Skin of body (tissue), 2 donors: ENCODE results near the gene OPCML. TPM values are rescaled to one million over a fixed set of nuclear protein-coding genes. Genes with fewer than 3 reads are reported as not detected.

ENCODE experiments used
- DNase-seq: peaks from one replicate; lab custom pipeline; 2025; lab: John Stamatoyannopoulos, UW
- total RNA-seq: library from RNA; depleted of rRNA; stranded (reverse); fragments of >200 nt; gene quantifications from one replicate; pipeline ENCODE4 v1.2.3, GENCODE V29; 2014

The OPCML gene
- total RNA-seq, 1 donor from 2014 or later: 0.49 TPM

- no peak for DNase-seq
These were observed 170.7 kb downstream of the OPCML start for GRCh38 chr11:133361689-133361994.

DNA sequence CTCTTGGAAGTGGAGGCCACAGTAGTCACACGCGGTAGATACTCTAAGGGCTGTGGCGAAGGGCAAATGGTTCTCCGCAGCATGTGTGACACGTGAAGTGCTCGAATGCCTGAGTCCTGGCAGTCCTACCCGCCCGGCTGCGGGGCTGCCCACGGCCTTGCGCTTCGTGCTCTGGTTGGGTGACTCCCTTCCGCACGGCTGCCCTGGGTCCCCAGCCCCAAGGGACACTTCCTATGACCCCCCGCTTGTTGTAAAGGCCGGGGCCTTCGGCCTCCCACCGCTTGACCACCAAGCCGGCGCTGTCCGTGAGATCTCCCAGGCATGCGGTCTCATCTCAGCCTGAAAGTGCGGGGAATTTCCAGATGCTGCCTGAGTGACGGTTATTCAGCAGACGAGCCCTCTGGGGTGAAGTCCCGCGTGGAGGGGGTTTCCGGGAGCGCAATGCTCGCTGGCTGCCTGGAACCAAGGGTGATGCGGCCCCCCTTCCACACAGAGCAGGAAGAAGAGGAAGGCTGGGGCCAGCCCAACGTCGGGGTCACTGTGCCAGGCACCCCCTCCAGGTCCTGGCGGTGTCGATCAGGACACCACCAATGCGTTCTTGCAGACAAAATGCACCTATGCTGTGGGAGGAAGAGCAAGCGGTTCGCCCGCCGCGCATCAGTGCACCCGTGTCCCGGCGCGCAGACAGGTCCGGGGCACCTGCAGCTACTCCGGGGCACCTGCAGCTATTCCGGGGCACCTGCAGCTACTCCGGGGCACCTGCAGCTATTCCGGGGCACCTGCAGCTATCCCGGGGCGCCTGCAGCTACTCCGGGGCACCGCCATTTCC lies 171.2 kb downstream of the OPCML start:
- no peak for DNase-seq

DNA sequence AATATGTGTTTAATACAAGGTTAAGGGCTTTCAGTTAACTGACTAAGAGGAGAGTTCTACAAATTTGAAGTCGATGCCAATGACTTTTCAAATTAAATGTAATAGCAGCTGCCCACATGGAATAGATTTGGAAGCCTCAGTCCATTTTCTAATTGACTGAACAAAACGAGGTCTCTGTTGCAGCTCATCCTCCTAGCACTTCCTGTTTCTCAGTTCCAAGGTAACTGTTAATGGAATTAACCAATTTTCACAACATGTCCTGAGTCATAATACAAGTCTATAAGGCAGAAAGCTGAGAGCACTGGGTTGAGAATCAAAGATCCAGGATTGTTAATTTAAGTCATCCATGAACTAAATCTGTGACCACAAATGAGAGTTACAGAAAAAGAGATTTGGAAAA lies 177.2 kb downstream of the OPCML start:
- DNase-seq: no peak

GRCh38 chr11:133354069-133354468 lies 178.2 kb downstream of the OPCML start:
- no peak for DNase-seq

DNA sequence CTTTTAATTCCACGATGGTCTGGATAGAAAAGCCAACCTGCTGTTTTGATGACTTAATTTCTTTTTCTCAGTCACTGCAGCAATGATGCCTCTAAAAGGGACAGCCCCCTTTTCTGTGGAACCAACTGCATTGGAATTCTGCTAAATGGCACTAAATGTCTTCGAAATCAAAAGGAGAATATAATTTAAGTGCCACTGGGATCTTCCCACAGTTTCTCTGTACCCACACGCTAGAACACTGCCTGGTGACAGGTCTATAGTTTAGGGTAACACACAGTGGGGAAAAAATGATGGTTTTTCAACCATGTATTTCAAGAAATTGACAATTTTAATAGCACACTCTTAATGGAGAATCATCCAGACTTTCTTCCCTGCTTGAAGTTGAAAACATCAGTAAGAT lies 182.3 kb downstream of the OPCML start:
- DNase-seq: no peak

- DNase-seq: no peak
These were observed 184.3 kb downstream of the OPCML start for GRCh38 chr11:133347988-133348387.

GRCh38 chr11:133346137-133346536 lies 186.2 kb downstream of the OPCML start:
- no peak for DNase-seq

DNA sequence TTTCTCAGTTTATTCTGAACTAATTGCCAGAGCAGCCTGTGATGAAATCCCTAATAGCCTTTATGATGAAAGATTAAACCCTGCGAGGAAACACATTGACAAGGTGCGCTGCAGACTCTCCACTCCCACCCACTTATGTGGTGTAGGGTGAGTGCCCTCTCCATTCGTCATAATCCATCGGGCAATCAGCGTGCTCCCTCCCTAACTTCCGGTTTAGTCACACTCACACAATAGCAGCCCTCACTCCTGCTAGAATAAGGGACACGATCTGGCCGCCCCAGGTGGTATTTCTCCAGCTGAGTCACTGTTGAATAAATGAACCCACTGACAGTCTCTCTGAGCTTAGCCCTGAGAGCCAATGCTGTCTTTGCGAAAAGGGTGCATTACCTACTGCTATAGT lies 188.3 kb downstream of the OPCML start:
- DNase-seq: no peak

GRCh38 chr11:133339495-133340140 lies 192.7 kb downstream of the OPCML start:
- DNase-seq: no peak

GRCh38 chr11:133338588-133338987 lies 193.7 kb downstream of the OPCML start:
- DNase-seq: no peak

DNA sequence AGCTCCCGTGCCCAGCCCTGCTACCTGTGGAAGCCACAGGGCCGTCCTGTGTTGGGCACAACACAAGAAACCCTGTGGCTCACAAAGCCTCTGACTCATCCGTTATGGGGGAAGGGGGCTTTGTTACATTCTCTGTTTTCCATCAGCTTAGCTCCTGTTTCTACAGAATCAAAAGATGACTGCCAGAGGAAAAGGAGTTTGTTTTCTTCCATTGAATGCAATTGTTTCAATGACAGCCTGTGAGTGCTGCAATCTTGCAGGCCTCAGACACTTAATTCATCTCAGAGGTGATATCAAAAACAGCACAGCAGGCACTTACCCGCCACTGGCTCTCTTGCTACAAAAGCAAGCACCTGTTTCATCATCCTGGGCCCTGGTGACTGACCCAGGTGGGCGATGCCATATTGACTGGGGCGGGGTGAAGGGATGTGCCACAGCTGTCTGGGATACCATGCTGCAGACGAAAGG lies 194.3 kb downstream of the OPCML start:
- no peak for DNase-seq

GRCh38 chr11:133337193-133337592 lies 195.1 kb downstream of the OPCML start:
- DNase-seq: no peak

DNA sequence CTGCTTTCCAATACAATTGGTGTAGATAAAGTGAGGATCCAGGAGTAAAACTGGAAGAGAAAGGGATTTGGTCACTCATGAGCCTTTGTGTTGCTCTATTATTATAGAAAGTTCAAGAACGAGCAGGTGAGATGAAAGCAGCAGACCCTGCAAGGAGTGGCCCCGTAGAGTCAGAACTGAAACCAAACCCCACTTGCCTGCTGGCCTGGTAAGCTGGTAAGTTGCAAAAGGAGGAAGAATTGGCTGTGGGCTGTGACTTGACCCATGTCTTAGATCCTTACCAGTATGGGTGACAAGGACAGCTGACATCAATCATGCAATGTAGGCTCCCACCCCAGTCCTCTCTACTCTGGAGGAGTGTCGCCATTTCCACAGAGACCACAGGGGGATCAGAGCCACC lies 201.3 kb downstream of the OPCML start:
- no peak for DNase-seq

DNA sequence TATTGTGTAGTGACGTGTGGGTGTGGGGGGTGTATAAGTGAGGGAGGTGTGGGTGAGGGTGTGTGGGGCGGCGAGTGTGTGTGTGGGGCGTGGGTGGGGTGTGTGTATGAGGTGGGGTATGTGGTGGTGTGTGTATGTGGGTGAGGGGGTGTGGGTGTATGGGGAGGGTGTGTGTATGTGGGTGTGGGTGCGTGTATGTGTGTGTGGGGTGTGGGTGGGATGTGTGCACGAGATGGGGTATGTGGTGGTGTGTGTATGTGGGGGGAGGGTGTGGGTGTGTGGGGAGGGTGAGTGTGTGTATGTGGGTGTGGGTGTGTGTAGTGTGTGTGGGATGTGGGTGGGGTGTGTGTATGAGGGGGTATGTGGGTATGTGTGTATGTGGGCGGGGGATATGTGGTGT lies 205.5 kb downstream of the OPCML start:
- no peak for DNase-seq

- DNase-seq: no peak
These were observed 206.0 kb downstream of the OPCML start for GRCh38 chr11:133326332-133326731.

- no peak for DNase-seq
These were observed 206.6 kb downstream of the OPCML start for GRCh38 chr11:133325711-133326110.

DNA sequence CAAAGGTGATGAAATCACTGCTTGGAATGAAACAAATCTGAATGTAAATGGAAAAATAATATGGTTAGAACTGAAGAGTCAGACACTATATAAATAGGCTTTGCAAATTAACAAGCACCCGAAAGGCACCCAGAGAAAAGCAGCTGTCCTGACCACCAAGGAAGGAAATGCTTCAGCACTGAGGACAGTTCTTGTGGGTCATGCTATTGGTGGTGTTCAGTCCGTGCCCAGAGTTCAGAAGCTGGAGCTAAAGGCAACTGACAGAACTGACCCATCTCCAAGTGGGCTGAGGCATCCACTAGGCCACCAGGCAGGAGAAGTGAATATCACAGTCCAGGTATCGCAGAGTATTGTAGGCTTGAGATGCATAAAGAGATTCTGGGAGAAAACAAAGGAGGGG lies 208.9 kb downstream of the OPCML start:
- no peak for DNase-seq

DNA sequence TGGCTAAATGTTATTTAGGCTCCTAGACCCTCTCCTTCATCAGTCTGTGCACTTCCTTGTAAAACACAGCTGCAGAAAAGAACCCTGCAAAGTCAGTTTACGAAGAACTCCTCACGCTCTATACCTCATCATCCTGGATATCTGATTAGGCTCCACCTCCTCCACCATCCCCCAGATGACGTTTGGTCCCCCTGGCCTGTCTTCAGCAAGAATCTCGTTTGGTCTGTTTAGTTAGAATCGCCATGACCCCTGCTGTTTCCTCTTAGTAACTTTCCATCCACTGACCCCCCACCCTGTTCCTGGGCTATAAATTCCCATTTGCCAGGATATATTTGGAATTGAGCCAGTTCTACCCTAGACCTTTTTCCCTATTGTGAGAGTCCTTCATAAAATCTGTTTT lies 214.1 kb downstream of the OPCML start:
- DNase-seq: no peak

- DNase-seq: no peak
These were observed 221.1 kb downstream of the OPCML start for GRCh38 chr11:133311230-133311629.

DNA sequence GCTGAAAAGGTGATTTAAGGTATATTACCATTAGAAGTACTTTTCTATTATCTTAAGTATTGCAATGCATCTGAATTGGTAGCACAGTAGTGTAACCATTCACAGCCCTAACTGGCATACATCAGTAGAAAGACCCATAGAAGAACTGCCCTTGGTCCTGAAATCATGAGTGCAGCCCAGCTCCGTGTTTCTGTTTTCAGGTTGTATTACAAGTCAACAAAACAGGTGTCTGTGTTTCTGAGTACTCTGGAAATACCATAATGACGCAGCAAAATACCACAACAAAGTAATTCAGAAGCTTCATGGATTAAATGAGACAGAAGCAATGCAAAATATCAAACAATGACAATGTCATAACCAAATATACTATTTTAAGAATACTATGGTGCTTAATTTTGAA lies 226.3 kb downstream of the OPCML start:
- no peak for DNase-seq

DNA sequence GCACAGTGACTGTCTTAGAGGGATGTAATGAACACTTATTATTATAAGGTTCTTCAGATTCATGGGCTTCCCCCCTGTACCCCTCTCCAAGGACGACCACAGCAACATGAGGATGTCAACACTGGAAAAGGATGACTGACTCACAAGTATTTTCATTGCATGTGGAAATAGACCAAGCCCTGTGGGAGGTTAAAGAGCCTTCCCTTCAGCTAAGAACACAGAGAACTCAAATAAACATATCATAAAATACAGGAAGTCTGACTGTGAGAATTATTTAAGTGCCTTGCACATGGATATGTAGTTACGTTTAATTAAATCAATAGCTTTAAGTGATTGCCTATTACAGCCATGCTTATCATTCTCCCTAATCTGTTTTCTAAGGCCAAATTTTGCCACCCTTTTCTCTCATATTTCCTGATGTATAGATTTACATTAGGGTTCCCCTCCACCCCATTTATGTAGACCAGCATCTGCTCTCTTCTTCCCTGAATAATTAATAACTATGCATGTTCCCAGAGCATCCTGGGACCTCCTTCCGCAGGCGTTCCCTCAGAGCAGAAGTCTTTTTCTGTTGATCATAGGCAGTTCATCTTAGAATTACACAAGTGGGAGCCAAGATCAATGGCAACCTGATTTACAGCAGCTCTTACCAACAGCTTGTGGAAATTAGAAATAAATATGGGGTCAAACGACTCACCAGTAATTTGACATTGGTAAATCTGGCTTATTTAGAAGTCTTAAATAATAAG lies 226.9 kb downstream of the OPCML start:
- DNase-seq: no peak

- no peak for DNase-seq
These were observed 229.0 kb downstream of the OPCML start for GRCh38 chr11:133303262-133303661.
